Midbrain (tissue), 1 donor: Measurements from ENCODE around the gene CACNA1I.

ENCODE experiments used
- DNase-seq: peaks from one replicate; lab custom pipeline; 2025; lab: John Stamatoyannopoulos, UW

CACNA1I gene

GRCh38 chr22:39738746-39739145 is 168.2 kb downstream of the CACNA1I start:
- DNase-seq: no peak
